H1 (cell line): Measurements from ENCODE around the gene CUX1.

Source experiments
- ASH2L ChIP-seq: fragments of 200-600, 300-600 bp; sonication (generic); IDR thresholded peaks from one replicate; pipeline ENCODE4 v1.7.1; 2017; ENCODE audit warnings: low read length
- CHD2 ChIP-seq: IDR thresholded peaks from 2 replicates; pipeline ENCODE4 v1.6.1; 2012; ENCODE audit warnings: low read length, improper control_type of control experiment
- GABPA ChIP-seq: IDR thresholded peaks from 2 replicates; pipeline ENCODE4 v1.6.1; 2011; ENCODE audit warnings: mild to moderate bottlenecking, low read length, moderate library complexity, borderline replicate concordance; ENCODE audit not compliant: insufficient read depth
- HDAC2 ChIP-seq, 2 experiments: fragments of 300-600 bp in 1 of 2; sonication (generic) in 1 of 2; IDR thresholded peaks; 2 replicates each; pipeline ENCODE4 v1.6.1; 2011 to 2012; ENCODE audit warnings: low read depth in 2 of 2, low read length in 2 of 2, mild to moderate bottlenecking in 2 of 2, moderate library complexity in 2 of 2, borderline replicate concordance in 1 of 2, inconsistent platforms in 1 of 2
- KDM5A ChIP-seq: fragments of 200-600 bp; IDR thresholded peaks from 2 replicates; pipeline ENCODE4 v1.7.1; 2012; ENCODE audit warnings: mild to moderate bottlenecking, low read length, inconsistent platforms, mixed read lengths
- TBP ChIP-seq: IDR thresholded peaks from 2 replicates; pipeline ENCODE4 v1.6.1; 2011; ENCODE audit warnings: low read depth, low read length, improper control_type of control experiment
- TF ChIP-seq, protein P1 (sequence below), 3 experiments: IDR thresholded peaks; 1 replicate in 2 of 3; 2 replicates in 1 of 3; pipeline versions ENCODE4 v1.5.1 to v1.6.1; 2011; ENCODE audit warnings: low read length in 3 of 3, mild to moderate bottlenecking in 3 of 3, inconsistent platforms in 2 of 3, low read depth in 1 of 3, moderate library complexity in 1 of 3; ENCODE audit not compliant: insufficient read depth in 1 of 3; ENCODE audit errors: control extremely low read depth in 1 of 3

DNA sequence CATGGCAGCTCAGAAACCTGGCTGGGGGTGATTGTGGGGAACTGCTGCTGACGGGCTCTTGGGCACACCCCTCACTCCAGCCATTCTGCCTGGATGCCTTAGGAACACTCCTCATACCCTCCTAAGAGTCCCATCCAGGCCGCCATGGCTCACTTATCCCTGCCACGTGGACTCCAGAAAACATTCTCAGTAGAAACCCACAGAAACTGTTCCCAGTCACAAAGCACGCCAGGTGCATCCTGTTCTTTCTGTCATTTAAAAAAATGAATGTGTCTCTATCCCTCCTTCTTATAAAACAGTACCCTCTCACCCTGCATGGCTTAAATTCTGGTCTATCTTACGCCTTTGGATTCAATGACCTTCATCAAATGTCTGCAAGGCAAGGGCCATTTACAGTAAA, 177.7 kb downstream of the CUX1 start:
- TF ChIP-seq CHD2 (no peak), KDM5A (no peak), GABPA (no peak), HDAC2 (IDR thresholded peaks at IDR 0.05; ENCODE audit: borderline replicate concordance in 1 of 2, low read depth in 2 of 2, low read length in 2 of 2) (no peak), ASH2L (no peak), TBP (no peak)
- TF ChIP-seq, protein P1, sequence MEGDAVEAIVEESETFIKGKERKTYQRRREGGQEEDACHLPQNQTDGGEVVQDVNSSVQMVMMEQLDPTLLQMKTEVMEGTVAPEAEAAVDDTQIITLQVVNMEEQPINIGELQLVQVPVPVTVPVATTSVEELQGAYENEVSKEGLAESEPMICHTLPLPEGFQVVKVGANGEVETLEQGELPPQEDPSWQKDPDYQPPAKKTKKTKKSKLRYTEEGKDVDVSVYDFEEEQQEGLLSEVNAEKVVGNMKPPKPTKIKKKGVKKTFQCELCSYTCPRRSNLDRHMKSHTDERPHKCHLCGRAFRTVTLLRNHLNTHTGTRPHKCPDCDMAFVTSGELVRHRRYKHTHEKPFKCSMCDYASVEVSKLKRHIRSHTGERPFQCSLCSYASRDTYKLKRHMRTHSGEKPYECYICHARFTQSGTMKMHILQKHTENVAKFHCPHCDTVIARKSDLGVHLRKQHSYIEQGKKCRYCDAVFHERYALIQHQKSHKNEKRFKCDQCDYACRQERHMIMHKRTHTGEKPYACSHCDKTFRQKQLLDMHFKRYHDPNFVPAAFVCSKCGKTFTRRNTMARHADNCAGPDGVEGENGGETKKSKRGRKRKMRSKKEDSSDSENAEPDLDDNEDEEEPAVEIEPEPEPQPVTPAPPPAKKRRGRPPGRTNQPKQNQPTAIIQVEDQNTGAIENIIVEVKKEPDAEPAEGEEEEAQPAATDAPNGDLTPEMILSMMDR (IDR thresholded peaks at IDR 0.05; ENCODE audit: control extremely low read depth in 1 of 3, insufficient read depth in 1 of 3, low read depth in 1 of 3, low read length in 3 of 3) = no peak
